ENCODE measurements around the gene GTF2A2. TPM values are rescaled to one million over a fixed set of nuclear protein-coding genes. Genes with fewer than 3 reads are reported as not detected.
"Not testable (repeated sequence)": the region's sequence is repeated elsewhere in the genome, so short reads cannot be mapped to it uniquely, and the experiment has no call there.

Gene GTF2A2
- 100 to 1,000 TPM in 7 of 10 donors, 10 to 100 TPM in 3; 94.5 to 119 (median 112) TPM for polyA plus RNA-seq (ENCODE audit: insufficient read length in 10 of 10)
- long read RNA-seq, donor 1, transcript GTF2A2-202 (5 exons, 1,582 nt), result major isoform, 30 of 41 reads
- long read RNA-seq, donor 1, partial matches to known transcripts, result 0 of 41 reads
- long read RNA-seq, donor 1, other reads (novel, unspliced or antisense), result 6 of 41 reads
- long read RNA-seq, donor 2, transcript GTF2A2-202 (5 exons, 1,582 nt), result major isoform, 23 of 26 reads
- long read RNA-seq, donor 2, partial matches to known transcripts, result 0 of 26 reads
- long read RNA-seq, donor 2, other reads (novel, unspliced or antisense), result 0 of 26 reads
- long read RNA-seq, donor 3, result 0 reads
- long read RNA-seq, donor 4, transcript GTF2A2-202 (5 exons, 1,582 nt), result major isoform, 31 of 37 reads
- long read RNA-seq, donor 4, partial matches to known transcripts, result 0 of 37 reads
- long read RNA-seq, donor 4, other reads (novel, unspliced or antisense), result 5 of 37 reads
- long read RNA-seq, donor 5, transcript GTF2A2-202 (5 exons, 1,582 nt), result major isoform, 44 of 55 reads
- long read RNA-seq, donor 5, partial matches to known transcripts, result 5 of 55 reads
- long read RNA-seq, donor 5, other reads (novel, unspliced or antisense), result 0 of 55 reads
- long read RNA-seq, donor 6, transcript GTF2A2-202 (5 exons, 1,582 nt), result major isoform, 31 of 34 reads
- long read RNA-seq, donor 6, partial matches to known transcripts, result 0 of 34 reads
- long read RNA-seq, donor 6, other reads (novel, unspliced or antisense), result 0 of 34 reads
- long read RNA-seq, donor 7, transcript GTF2A2-202 (5 exons, 1,582 nt), result major isoform, 20 of 21 reads
- long read RNA-seq, donor 7, partial matches to known transcripts, result 0 of 21 reads
- long read RNA-seq, donor 7, other reads (novel, unspliced or antisense), result 0 of 21 reads
- long read RNA-seq, donor 8, transcript GTF2A2-202 (5 exons, 1,582 nt), result major isoform, 33 of 42 reads
- long read RNA-seq, donor 8, partial matches to known transcripts, result 5 of 42 reads
- long read RNA-seq, donor 8, other reads (novel, unspliced or antisense), result 0 of 42 reads
- long read RNA-seq, donor 9, partial matches to known transcripts, result 0 of 4 reads
- long read RNA-seq, donor 9, other reads (novel, unspliced or antisense), result 0 of 4 reads

- DNase-seq, result peak; percentile 94 to 97 (median 94)
These were observed at the start of gene GTF2A2 for GRCh38 chr15:59656897-59657634. TSS of gene GTF2A2 (minus strand) at chr15:59657515. CDS start at chr15:59652277, 5,238 bp downstream.

GRCh38 chr15:59703979-59704796, 46.9 kb upstream of the GTF2A2 start:
- DNase-seq, result no peak

- no peak for DNase-seq
These were observed 45.0 kb upstream of the GTF2A2 start for GRCh38 chr15:59702351-59702750.

- DNase-seq, result no peak
These were observed 44.6 kb upstream of the GTF2A2 start for GRCh38 chr15:59701880-59702279.

GRCh38 chr15:59699810-59700431, 42.6 kb upstream of the GTF2A2 start:
- DNase-seq, result no peak

GRCh38 chr15:59698065-59698464, 40.8 kb upstream of the GTF2A2 start:
- DNase-seq, result not testable (repeated sequence)

- DNase-seq, result no peak
These were observed 39.0 kb upstream of the GTF2A2 start for GRCh38 chr15:59696332-59696731.

- no peak for DNase-seq
These were observed 37.5 kb upstream of the GTF2A2 start for GRCh38 chr15:59694779-59695178.

GRCh38 chr15:59691194-59691805, 34.0 kb upstream of the GTF2A2 start:
- peak; percentile 49 to 76 (median 49) for DNase-seq

- peak; percentile 33 to 71 (median 38) for DNase-seq
These were observed 32.4 kb upstream of the GTF2A2 start for GRCh38 chr15:59689626-59690236.

- DNase-seq, result peak; percentile 99
These were observed 31.7 kb upstream of the GTF2A2 start, which contains the start of gene BNIP2 for GRCh38 chr15:59688782-59689625. TSS of gene BNIP2 (minus strand) at chr15:59689320. CDS start at chr15:59682457, 6,863 bp downstream.

GRCh38 chr15:59688423-59688781, 31.1 kb upstream of the GTF2A2 start:
- DNase-seq, result peak in 2 of 3 donors; percentile 27 to 57

GRCh38 chr15:59687836-59688235, 30.5 kb upstream of the GTF2A2 start:
- DNase-seq, result peak in 1 of 3 donors; percentile 36

- no peak for DNase-seq
These were observed 29.1 kb upstream of the GTF2A2 start for GRCh38 chr15:59686389-59686788.

- no peak for DNase-seq
These were observed 28.5 kb upstream of the GTF2A2 start for GRCh38 chr15:59685737-59686297.

- DNase-seq, result no peak
These were observed 23.6 kb upstream of the GTF2A2 start for GRCh38 chr15:59680870-59681269.

GRCh38 chr15:59680346-59680745, 23.0 kb upstream of the GTF2A2 start:
- DNase-seq, result no peak

GRCh38 chr15:59678620-59679019, 21.3 kb upstream of the GTF2A2 start:
- DNase-seq, result no peak

All from muscle of back (tissue), 13 donors.